HepG2 (cell line): ENCODE results near the gene SPACA4. TPM values are rescaled to one million over a fixed set of nuclear protein-coding genes. Genes with fewer than 3 reads are reported as not detected.

ENCODE experiments used
- FOSL1 ChIP-seq: sonication (generic); formaldehyde crosslinking; IDR thresholded peaks from 2 replicates; pipeline ENCODE4 v1.9.0; 2021; ENCODE audit warnings: missing genetic modification reagents, borderline replicate concordance
- JDP2 ChIP-seq: sonication (generic); formaldehyde crosslinking; IDR thresholded peaks from 2 replicates; pipeline ENCODE4 v1.8.1; 2022; ENCODE audit warnings: missing genetic modification reagents, borderline replicate concordance
- KDM3A ChIP-seq: IDR thresholded peaks from 2 replicates; pipeline ENCODE4 v1.6.1; 2018; ENCODE audit warnings: low read depth, missing compliant biosample characterization
- MAF1 ChIP-seq: sonication (generic); formaldehyde crosslinking; IDR thresholded peaks from 2 replicates; pipeline ENCODE4 v1.5.0; 2020; ENCODE audit warnings: missing genetic modification reagents, borderline replicate concordance
- NFATC3 ChIP-seq: sonication (generic); formaldehyde crosslinking; IDR thresholded peaks from 2 replicates; pipeline ENCODE4 v1.5.1; 2020; ENCODE audit warnings: mild to moderate bottlenecking, missing genetic modification reagents
- RBM22 ChIP-seq: fragments of 200-400 bp; formaldehyde crosslinking; optimal IDR thresholded peaks from 2 replicates; pipeline ENCODE3; 2017; ENCODE audit warnings: mild to moderate bottlenecking, low read length, moderate library complexity
- SALL1 ChIP-seq: sonication (generic); formaldehyde crosslinking; IDR thresholded peaks from 2 replicates; pipeline ENCODE4 v1.8.0; 2022; ENCODE audit warnings: mild to moderate bottlenecking, missing genetic modification reagents
- ZNF260 ChIP-seq: sonication (generic); formaldehyde crosslinking; IDR thresholded peaks from 2 replicates; pipeline ENCODE4 v1.4.0; 2020; ENCODE audit warnings: missing genetic modification reagents, low read depth, mild to moderate bottlenecking, borderline replicate concordance
- ZNF589 ChIP-seq: sonication (generic); formaldehyde crosslinking; conservative IDR thresholded peaks from 2 replicates; pipeline ENCODE4 v1.8.0; 2022; ENCODE audit warnings: mild to moderate bottlenecking, moderate library complexity, missing genetic modification reagents
- ZNF720 ChIP-seq: sonication (generic); formaldehyde crosslinking; IDR thresholded peaks from 2 replicates; pipeline ENCODE4 v1.4.0; 2020; ENCODE audit warnings: missing genetic modification reagents
- ZNF773 ChIP-seq: sonication (generic); formaldehyde crosslinking; IDR thresholded peaks from 2 replicates; pipeline ENCODE4 v1.4.0; 2020; ENCODE audit warnings: missing genetic modification reagents, borderline replicate concordance
- polyA plus RNA-seq, 8 experiments: library from polyadenylated mRNA; depleted of rRNA in 3 of 8; stranded (reverse) in 7 of 8; unstranded in 1 of 8; fragments of >200 nt; fragmentation: Illumina TruSeq in 4 of 8; extraction: Trizol in 4 of 8; gene quantifications; 2 replicates each; pipeline versions ENCODE4 v1.2.1 to v1.2.3, GENCODE V29; 2011 to 2016; ENCODE audit warnings: low read depth in 4 of 8, missing spikeins in 1 of 8, mixed read lengths in 1 of 8; ENCODE audit not compliant: insufficient read depth in 1 of 8
- total RNA-seq, 5 experiments: library from RNA; depleted of rRNA; stranded (reverse); fragments of >200 nt; fragmentation: Illumina TruSeq; extraction: Trizol; gene quantifications; 2 replicates each; pipeline ENCODE4 v1.2.3, GENCODE V29; 2016; ENCODE audit warnings: low read depth in 1 of 5
- TF ChIP-seq, protein P1 (sequence below): sonication (generic); formaldehyde crosslinking; IDR thresholded peaks from 2 replicates; pipeline ENCODE4 v1.4.0; 2020; ENCODE audit warnings: mild to moderate bottlenecking, low read depth, missing genetic modification reagents
- TF ChIP-seq, protein P2 (sequence below): sonication (generic); formaldehyde crosslinking; IDR thresholded peaks from 2 replicates; pipeline ENCODE4 v1.8.0; 2022; ENCODE audit warnings: missing genetic modification reagents, low read depth, mild to moderate bottlenecking, borderline replicate concordance
- TF ChIP-seq, protein P3 (sequence below): sonication (generic); formaldehyde crosslinking; IDR thresholded peaks from 2 replicates; pipeline ENCODE4 v1.4.0; 2020; ENCODE audit warnings: missing genetic modification reagents

Gene SPACA4
- total and polyA plus RNA-seq, 2 of the 13 experiments (the other 11 are each of a cell fraction or from before 2014, with no cell fraction given): not detected

DNA sequence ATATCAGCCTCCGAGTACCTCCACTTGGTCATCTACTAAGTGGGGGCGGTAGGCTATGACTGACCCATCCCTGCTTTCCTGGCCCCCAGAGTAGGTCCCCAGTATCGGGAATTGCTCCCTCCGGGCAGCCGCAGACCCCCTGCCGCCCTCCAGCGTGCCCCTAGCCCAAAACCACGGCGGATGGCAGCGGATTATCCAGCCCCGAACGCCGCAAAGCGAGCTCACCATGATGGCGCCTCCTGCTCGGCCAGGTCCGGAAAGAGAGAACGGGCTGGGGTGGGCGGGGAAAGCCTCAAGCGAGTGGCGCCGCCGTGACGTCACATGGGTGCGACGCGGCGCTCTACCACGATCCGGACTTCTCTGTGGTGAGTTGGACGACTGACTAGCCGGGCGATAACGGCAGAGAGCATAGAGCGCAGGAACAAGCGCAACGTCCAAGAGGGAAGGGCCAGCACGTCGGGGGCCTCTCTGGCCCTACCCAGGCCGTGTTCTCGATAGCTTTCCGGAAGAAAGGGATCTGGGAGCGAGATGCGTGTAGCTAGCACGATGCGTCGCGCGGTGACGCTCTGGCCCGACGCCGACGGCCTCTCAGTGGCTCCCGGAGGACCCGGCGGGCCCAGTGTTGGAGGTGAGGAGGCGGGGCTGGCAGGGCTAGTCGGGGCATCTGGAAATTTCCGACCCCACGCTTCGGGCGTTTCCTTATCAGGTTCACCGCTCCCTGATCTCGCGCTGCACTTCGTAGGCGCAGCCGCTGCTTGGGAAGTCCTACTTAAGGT lies 12.6 kb downstream of the SPACA4 start, which contains the start of the genes RPL18 and SPHK2 (continued):
- TF ChIP-seq ZNF260 (no peak), JDP2 (CRISPR knock-in tag) (no peak), RBM22 (no peak), SALL1 (peak; percentile 89), ZNF589 (CRISPR knock-in tag) (peak; percentile 81; the same call in 1 of the 2 replicates), MAF1 (CRISPR knock-in tag) (no peak), ZNF720 (CRISPR knock-in tag) (peak; percentile 29; the same call in 1 of the 2 replicates), ZNF773 (CRISPR knock-in tag) (no peak), KDM3A (CRISPR knock-in tag) (peak; percentile 97), FOSL1 (CRISPR knock-in tag) (no peak), NFATC3 (CRISPR knock-in tag) (peak; percentile 87; the same call in 1 of the 2 replicates)
- TF ChIP-seq, protein P1, sequence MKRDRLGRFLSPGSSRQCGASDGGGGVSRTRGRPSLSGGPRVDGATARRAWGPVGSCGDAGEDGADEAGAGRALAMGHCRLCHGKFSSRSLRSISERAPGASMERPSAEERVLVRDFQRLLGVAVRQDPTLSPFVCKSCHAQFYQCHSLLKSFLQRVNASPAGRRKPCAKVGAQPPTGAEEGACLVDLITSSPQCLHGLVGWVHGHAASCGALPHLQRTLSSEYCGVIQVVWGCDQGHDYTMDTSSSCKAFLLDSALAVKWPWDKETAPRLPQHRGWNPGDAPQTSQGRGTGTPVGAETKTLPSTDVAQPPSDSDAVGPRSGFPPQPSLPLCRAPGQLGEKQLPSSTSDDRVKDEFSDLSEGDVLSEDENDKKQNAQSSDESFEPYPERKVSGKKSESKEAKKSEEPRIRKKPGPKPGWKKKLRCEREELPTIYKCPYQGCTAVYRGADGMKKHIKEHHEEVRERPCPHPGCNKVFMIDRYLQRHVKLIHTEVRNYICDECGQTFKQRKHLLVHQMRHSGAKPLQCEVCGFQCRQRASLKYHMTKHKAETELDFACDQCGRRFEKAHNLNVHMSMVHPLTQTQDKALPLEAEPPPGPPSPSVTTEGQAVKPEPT (CRISPR knock-in tag): peak; percentile 30; the same call in 1 of the 2 replicates
- TF ChIP-seq, protein P2, sequence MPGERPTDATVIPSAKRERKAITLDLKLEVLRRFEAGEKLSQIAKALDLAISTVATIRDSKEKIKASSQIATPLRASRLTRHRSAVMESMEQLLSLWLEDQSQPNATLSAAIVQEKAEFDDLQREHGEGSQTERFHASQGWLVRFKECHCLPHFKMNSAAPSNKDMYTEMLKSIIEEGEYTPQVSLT (CRISPR knock-in tag): no peak
- TF ChIP-seq, protein P3, sequence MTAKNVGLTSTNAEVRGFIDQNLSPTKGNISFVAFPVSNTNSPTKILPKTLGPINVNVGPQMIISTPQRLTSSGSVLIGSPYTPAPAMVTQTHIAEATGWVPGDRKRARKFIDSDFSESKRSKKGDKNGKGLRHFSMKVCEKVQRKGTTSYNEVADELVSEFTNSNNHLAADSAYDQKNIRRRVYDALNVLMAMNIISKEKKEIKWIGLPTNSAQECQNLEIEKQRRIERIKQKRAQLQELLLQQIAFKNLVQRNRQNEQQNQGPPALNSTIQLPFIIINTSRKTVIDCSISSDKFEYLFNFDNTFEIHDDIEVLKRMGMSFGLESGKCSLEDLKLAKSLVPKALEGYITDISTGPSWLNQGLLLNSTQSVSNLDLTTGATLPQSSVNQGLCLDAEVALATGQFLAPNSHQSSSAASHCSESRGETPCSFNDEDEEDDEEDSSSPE (CRISPR knock-in tag): peak; percentile 81
